Heart left ventricle (tissue), 13 donors: ENCODE data around the gene ANK2.

Experiments
- POLR2A ChIP-seq, 2 donors: fragments of 450-650 bp; IDR thresholded peaks; one replicate each; pipeline ENCODE4 v1.6.1; 2017; ENCODE audit warnings: antibody characterized with exemption in 2 of 2, mild to moderate bottlenecking in 2 of 2, moderate library complexity in 2 of 2
- TF ChIP-seq, protein P1 (sequence below), 12 donors: fragments of 200-600 bp; sonication (generic) in 4 of 12; IDR thresholded peaks; one replicate each; pipeline versions ENCODE4 v1.5.0 to v1.8.0; 2018 to 2022; ENCODE audit warnings: antibody characterized with exemption in 12 of 12, mild to moderate bottlenecking in 5 of 12
- donor health status: ischemic (EF 13 %, LVEDD 7.1; RV severe dilation, severe dysfunction).
- donor health status: DM: no; HTN: yes; CAD: no.
- donor health status: DM: no; HTN: no; CAD: no.
- donor health status: ischemic (EF 25% LVEDD 6.9; RV normal size, moderate dysfunction).
- donor health status: ischemic (EF 25% LVEDD 5.7; RV mildly dilated, moderate dysfunction).
- donor health status: ischemic (EF 35%, LVEDD 5.7; RV mildly dilated, moderate dysfunction).
- donor health status: nonischemic (EF 11% LVEDD 7.7; RV severe dilation, severe dysfunction).
- donor health status: DM: yes; HTN: yes; CAD: no.
- donor health status: PGD.
- donor health status: ischemic (EF 29% LVEDD 5.4; RV normal size, mild dysfunction).
- donor health status: nonischemic (EF 23%, LVEDD 6.1; RV moderate dilation, normal function).

DNA sequence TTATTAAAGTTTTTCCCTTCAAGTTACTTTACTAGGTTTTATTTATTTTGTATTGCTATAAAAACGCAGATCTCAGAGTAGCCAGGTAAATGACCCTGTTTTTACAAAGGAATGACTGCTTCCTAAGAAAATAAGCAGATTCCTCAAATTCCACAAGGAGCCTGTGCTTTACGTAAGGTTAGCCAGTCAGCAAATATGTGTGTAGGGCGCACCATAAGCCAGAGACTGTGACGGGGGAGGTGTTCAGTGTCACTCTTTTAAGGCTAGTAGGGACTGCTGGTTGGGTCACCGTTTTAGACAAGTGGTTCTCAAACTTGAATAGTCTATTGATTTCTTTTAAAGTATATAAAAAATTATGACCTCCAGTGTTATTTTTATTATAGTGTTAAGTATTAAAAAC lies 119.9 kb downstream of the ANK2 start:
- TF ChIP-seq, protein P1, sequence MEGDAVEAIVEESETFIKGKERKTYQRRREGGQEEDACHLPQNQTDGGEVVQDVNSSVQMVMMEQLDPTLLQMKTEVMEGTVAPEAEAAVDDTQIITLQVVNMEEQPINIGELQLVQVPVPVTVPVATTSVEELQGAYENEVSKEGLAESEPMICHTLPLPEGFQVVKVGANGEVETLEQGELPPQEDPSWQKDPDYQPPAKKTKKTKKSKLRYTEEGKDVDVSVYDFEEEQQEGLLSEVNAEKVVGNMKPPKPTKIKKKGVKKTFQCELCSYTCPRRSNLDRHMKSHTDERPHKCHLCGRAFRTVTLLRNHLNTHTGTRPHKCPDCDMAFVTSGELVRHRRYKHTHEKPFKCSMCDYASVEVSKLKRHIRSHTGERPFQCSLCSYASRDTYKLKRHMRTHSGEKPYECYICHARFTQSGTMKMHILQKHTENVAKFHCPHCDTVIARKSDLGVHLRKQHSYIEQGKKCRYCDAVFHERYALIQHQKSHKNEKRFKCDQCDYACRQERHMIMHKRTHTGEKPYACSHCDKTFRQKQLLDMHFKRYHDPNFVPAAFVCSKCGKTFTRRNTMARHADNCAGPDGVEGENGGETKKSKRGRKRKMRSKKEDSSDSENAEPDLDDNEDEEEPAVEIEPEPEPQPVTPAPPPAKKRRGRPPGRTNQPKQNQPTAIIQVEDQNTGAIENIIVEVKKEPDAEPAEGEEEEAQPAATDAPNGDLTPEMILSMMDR (IDR thresholded peaks at IDR 0.05) = no peak
- no peak for TF ChIP-seq POLR2A (IDR thresholded peaks at IDR 0.05)
